HepG2 (cell line): ENCODE data around the gene WDR7. TPM values are rescaled to one million over a fixed set of nuclear protein-coding genes. Genes with fewer than 3 reads are reported as not detected.

Experiments used
- ATAC-seq: fragments of 200-7000 bp; cut with Tn5 transposase; 3 replicates; pipeline ENCODE4 v1.9.1; 2020; ENCODE audit warnings: mild to moderate bottlenecking, moderate library complexity
- BruUV-seq: library from RNA; stranded (reverse); fragments of 400-500 nt; replicated peaks from 2 replicates; lab custom pipeline; 2021; lab: Mats Ljungman, UMichigan
- CTCF ChIA-PET: fragments of 300-600 bp; formaldehyde crosslinking; extraction: SDS; loops from one replicate; lab custom pipeline; 2021; ENCODE audit warnings: low total read pairs, inconsistent platforms, low intra/inter-chr PET ratio; lab: Yijun Ruan, JAX
- POLR2A ChIA-PET: fragments of 350-600 bp; sonication (Branson Sonifier 250); formaldehyde crosslinking; loops from one replicate; lab custom pipeline; 2020; ENCODE audit warnings: antibody characterized with exemption, inconsistent platforms; lab: Yijun Ruan, JAX
- DNase-seq: peaks from one replicate; pipeline ENCODE4 v3.0.0-alpha.2; 2015; ENCODE audit warnings: low spot score
- FAIRE-seq: peaks from 3 replicates; lab custom pipeline; 2011; peaks lifted over from hg19 to GRCh38; lab: Jason Lieb, UNC
- H2AFZ ChIP-seq: one replicate; pipeline ENCODE4 v1.6.1; 2011; ENCODE audit warnings: low read length, inconsistent platforms
- H3K27ac ChIP-seq: fragments of 300-600 bp; 3 replicates; pipeline ENCODE4 v1.8.0; 2011; ENCODE audit warnings: mixed run types, mild to moderate bottlenecking, mixed read lengths, low read length, inconsistent platforms; ENCODE audit not compliant: insufficient read depth; ENCODE audit errors: extremely low read length
- H3K27me3 ChIP-seq, 2 experiments: fragments of 200-600 bp in 1 of 2; 2 replicates in 1 of 2; 3 replicates in 1 of 2; pipeline versions ENCODE4 v1.6.0 to v1.8.0; 2011; ENCODE audit warnings: low read length in 2 of 2, mild to moderate bottlenecking in 2 of 2, moderate library complexity in 2 of 2, inconsistent platforms in 1 of 2; ENCODE audit not compliant: insufficient read depth in 2 of 2, control insufficient read depth in 1 of 2
- H3K36me3 ChIP-seq, 2 experiments: fragments of 200-600 bp in 1 of 2; replicated peaks in 1 of 2; 2 replicates in 1 of 2; 3 replicates in 1 of 2; pipeline versions ENCODE4 v1.5.1 to v1.8.0; 2011; ENCODE audit warnings: low read length in 2 of 2, inconsistent platforms in 1 of 2; ENCODE audit not compliant: insufficient read depth in 2 of 2, control insufficient read depth in 1 of 2
- H3K4me1 ChIP-seq: 2 replicates; pipeline ENCODE4 v1.5.1; 2012; ENCODE audit warnings: low read length, inconsistent platforms; ENCODE audit not compliant: insufficient read depth
- H3K4me2 ChIP-seq: 2 replicates; pipeline ENCODE4 v1.6.0; 2011; ENCODE audit warnings: low read depth, low read length, inconsistent platforms
- H3K4me3 ChIP-seq, 3 experiments: fragments of 200-600 bp in 1 of 3; sonication (generic), shearing (Covaris generic) in 1 of 3; replicated peaks in 1 of 3; 2 replicates each; pipeline ENCODE4 v1.5.1; 2011 to 2016; ENCODE audit warnings: low read length in 3 of 3, inconsistent platforms in 2 of 3, low read depth in 2 of 3, mild to moderate bottlenecking in 2 of 3, control low read depth in 1 of 3, mixed read lengths in 1 of 3; ENCODE audit not compliant: insufficient read depth in 1 of 3
- H3K79me2 ChIP-seq: one replicate; pipeline ENCODE4 v1.6.1; 2011; ENCODE audit warnings: low read length, inconsistent platforms; ENCODE audit not compliant: insufficient read depth
- H3K9ac ChIP-seq: 2 replicates; pipeline ENCODE4 v1.6.0; 2011; ENCODE audit warnings: mild to moderate bottlenecking, low read depth, low read length, inconsistent platforms; ENCODE audit not compliant: insufficient read depth
- H3K9me3 ChIP-seq: 2 replicates; pipeline ENCODE4 v1.5.1; 2012; ENCODE audit warnings: mild to moderate bottlenecking, low read length
- H4K20me1 ChIP-seq: 2 replicates; pipeline ENCODE4 v1.6.0; 2011; ENCODE audit warnings: inconsistent platforms, mild to moderate bottlenecking, low read length, moderate library complexity; ENCODE audit not compliant: insufficient read depth
- HHEX ChIP-seq: IDR thresholded peaks from 2 replicates; pipeline ENCODE4 v1.6.1; 2016; ENCODE audit warnings: control low read depth
- KLF11 ChIP-seq: IDR thresholded peaks from 2 replicates; pipeline ENCODE4 v1.6.1; 2016; ENCODE audit warnings: missing compliant biosample characterization
- MAFG ChIP-seq: sonication (generic); formaldehyde crosslinking; IDR thresholded peaks from 2 replicates; pipeline ENCODE4 v1.5.1; 2020; ENCODE audit warnings: mild to moderate bottlenecking, missing genetic modification reagents
- MIER3 ChIP-seq: IDR thresholded peaks from 2 replicates; pipeline ENCODE4 v1.6.1; 2016; ENCODE audit warnings: missing compliant biosample characterization, borderline replicate concordance
- PHF8 ChIP-seq: sonication (generic); formaldehyde crosslinking; IDR thresholded peaks from 2 replicates; pipeline ENCODE4 v1.5.0; 2020; ENCODE audit warnings: missing genetic modification reagents
- RBFOX2 ChIP-seq: fragments of 200-400 bp; formaldehyde crosslinking; IDR thresholded peaks from 2 replicates; pipeline ENCODE4 v1.6.1; 2017; ENCODE audit warnings: low read depth, mild to moderate bottlenecking, low read length
- TAF15 ChIP-seq: fragments of 200-400 bp; formaldehyde crosslinking; IDR thresholded peaks from one replicate; pipeline ENCODE4 v1.6.1; 2018; ENCODE audit warnings: mild to moderate bottlenecking, low read depth, low read length; ENCODE audit not compliant: poor library complexity, severe bottlenecking
- TCF7L2 ChIP-seq: IDR thresholded peaks from 2 replicates; pipeline ENCODE4 v1.6.1; 2011; ENCODE audit warnings: mild to moderate bottlenecking, low read depth, low read length, moderate library complexity
- ZC3H13 ChIP-seq: sonication (generic); formaldehyde crosslinking; IDR thresholded peaks from 2 replicates; pipeline ENCODE4 v1.8.1; 2023; ENCODE audit warnings: mild to moderate bottlenecking, missing genetic modification reagents, moderate library complexity
- ZNF251 ChIP-seq: sonication (generic); formaldehyde crosslinking; IDR thresholded peaks from 2 replicates; pipeline ENCODE4 v1.9.0; 2021; ENCODE audit warnings: mild to moderate bottlenecking, missing genetic modification reagents
- ZNF264 ChIP-seq: sonication (generic); formaldehyde crosslinking; IDR thresholded peaks from 2 replicates; pipeline ENCODE4 v1.4.0; 2020; ENCODE audit warnings: missing genetic modification reagents
- ZNF331 ChIP-seq: sonication (generic); formaldehyde crosslinking; IDR thresholded peaks from 2 replicates; pipeline ENCODE4 v1.4.0; 2020; ENCODE audit warnings: missing genetic modification reagents
- ZNF703 ChIP-seq: sonication (generic); formaldehyde crosslinking; IDR thresholded peaks from 2 replicates; pipeline ENCODE4 v1.5.1; 2020; ENCODE audit warnings: missing genetic modification reagents, mild to moderate bottlenecking, moderate library complexity, borderline replicate concordance
- ZSCAN25 ChIP-seq: sonication (generic); formaldehyde crosslinking; IDR thresholded peaks from 2 replicates; pipeline ENCODE4 v1.8.0; 2022; ENCODE audit warnings: mild to moderate bottlenecking, missing genetic modification reagents
- WGBS: methylation state at CpG from one replicate; pipeline ENCODE4 v1.1.6; 2017; ENCODE audit warnings: low lambda C conversion rate; 5-methylcytosine and 5-hydroxymethylcytosine counted together
- in situ Hi-C: cut with HindIII; loops from 2 replicates; pipeline ENCODE4 v1.10.0; 2017; ENCODE audit warnings: low pct_unique_long_range_greater_than_20kb; ENCODE audit not compliant: extremely low pct_ligation_motif_present
- intact Hi-C: fragments of 100-400 bp; cut with micrococcal nuclease; formaldehyde crosslinking; loops from one replicate; pipeline ENCODE4 v1.10.0; 2022; ENCODE audit not compliant: unreplicated experiment
- polyA plus RNA-seq, 8 experiments: library from polyadenylated mRNA; depleted of rRNA in 3 of 8; stranded (reverse) in 7 of 8; unstranded in 1 of 8; fragments of >200 nt; fragmentation: Illumina TruSeq in 4 of 8; extraction: Trizol in 4 of 8; gene quantifications; 2 replicates each; pipeline versions ENCODE4 v1.2.1 to v1.2.3, GENCODE V29; 2011 to 2016; ENCODE audit warnings: low read depth in 4 of 8, missing spikeins in 1 of 8, mixed read lengths in 1 of 8; ENCODE audit not compliant: insufficient read depth in 1 of 8
- total RNA-seq, 5 experiments: library from RNA; depleted of rRNA; stranded (reverse); fragments of >200 nt; fragmentation: Illumina TruSeq; extraction: Trizol; gene quantifications; 2 replicates each; pipeline ENCODE4 v1.2.3, GENCODE V29; 2016; ENCODE audit warnings: low read depth in 1 of 5
- TF ChIP-seq, protein P1 (sequence below): IDR thresholded peaks from 2 replicates; pipeline ENCODE4 v1.6.1; 2016
- TF ChIP-seq, protein P2 (sequence below): sonication (generic); formaldehyde crosslinking; IDR thresholded peaks from 2 replicates; pipeline ENCODE4 v1.4.0; 2020; ENCODE audit warnings: low read depth, mild to moderate bottlenecking, missing genetic modification reagents
- TF ChIP-seq, protein P3 (sequence below): IDR thresholded peaks from 2 replicates; pipeline ENCODE4 v1.6.1; 2018; ENCODE audit warnings: missing genetic modification reagents

The WDR7 gene
- total and polyA plus RNA-seq, 2 of the 13 experiments (the other 11 are each of a cell fraction or from before 2014, with no cell fraction given): 2.0 to 7.8 TPM

DNA sequence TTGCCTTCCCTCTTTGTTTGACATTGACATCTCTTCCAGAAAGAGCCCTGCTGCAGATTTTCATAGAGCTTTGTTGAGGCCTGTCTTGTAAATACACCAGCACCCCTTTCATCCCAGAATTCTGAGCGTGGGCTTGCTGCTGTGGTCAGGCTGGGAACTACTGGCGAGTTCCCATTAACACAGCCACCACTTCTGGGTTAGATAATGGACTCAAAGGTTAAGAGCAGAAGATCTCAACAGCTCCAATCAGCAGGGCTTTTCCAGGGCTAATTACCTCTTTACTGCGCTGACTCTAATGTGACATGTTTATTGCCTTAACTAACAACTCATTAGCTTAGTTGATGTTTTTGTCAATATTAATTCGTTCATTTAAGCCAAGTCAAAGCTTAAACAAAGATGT, 259.8 kb downstream of the WDR7 start:
- Histone ChIP-seq H3K27ac (no peak overlapping the region), H3K4me1 (0 out of 2 replicates have a peak, but pooled peaks cover 5% of the 10 kb centered on the region), H3K27me3 (no peaks in the 10 kb centered on the region), H3K36me3 (no peaks in the 10 kb centered on the region), H2AFZ (no peak overlapping the region), H3K9me3 (no peaks in the 10 kb centered on the region), H3K9ac (no peak overlapping the region)
- FAIRE-seq (no peak), DNase-seq (no peak)
- ChIA-PET POLR2A (no interaction called here), CTCF (no interaction called here)
- WGBS: 58% methylated on average over 4 of the region's 4 CpGs
- in situ Hi-C loops: no loop called here
- TF ChIP-seq RBFOX2 (no peak), ZSCAN25 (no peak), ZNF251 (no peak), ZNF703 (no peak), TCF7L2 (no peak), MAFG (CRISPR knock-in tag) (no peak)
- TF ChIP-seq, protein P1, sequence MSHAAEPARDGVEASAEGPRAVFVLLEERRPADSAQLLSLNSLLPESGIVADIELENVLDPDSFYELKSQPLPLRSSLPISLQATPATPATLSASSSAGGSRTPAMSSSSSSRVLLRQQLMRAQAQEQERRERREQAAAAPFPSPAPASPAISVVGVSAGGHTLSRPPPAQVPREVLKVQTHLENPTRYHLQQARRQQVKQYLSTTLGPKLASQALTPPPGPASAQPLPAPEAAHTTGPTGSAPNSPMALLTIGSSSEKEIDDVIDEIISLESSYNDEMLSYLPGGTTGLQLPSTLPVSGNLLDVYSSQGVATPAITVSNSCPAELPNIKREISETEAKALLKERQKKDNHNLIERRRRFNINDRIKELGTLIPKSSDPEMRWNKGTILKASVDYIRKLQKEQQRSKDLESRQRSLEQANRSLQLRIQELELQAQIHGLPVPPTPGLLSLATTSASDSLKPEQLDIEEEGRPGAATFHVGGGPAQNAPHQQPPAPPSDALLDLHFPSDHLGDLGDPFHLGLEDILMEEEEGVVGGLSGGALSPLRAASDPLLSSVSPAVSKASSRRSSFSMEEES (CRISPR knock-in tag): no peak
- TF ChIP-seq, all 625 proteins: peak for 0
- Histone ChIP-seq H3K79me2 (no peaks in the 10 kb centered on the region), H3K4me2 (no peak overlapping the region), H4K20me1 (no peaks in the 10 kb centered on the region), H3K4me3 (no peak overlapping the region)
- no TSS peak for BruUV-seq
- ATAC-seq: peak; percentile 39; the same call in 1 of the 3 replicates
- intact Hi-C loops: no loop called here

DNA sequence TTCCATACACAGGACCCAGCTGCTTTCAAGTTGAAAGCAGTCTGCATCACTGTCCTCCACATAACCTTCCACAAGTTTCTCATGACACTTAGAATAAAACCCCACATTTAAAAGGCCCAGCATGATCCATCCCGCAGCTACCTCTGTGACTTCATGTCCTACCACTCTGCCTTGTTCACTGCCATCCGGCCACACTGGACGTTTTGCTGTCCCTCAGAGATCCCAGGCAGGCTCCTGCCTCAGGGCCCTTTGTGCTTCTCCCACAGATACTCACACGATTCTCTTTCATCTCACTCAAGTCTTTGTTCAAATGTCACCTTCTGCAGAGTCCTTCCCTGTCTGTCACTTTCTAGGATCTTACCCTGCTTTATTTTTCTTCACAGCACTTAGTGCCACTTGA, 262.8 kb downstream of the WDR7 start:
- no peak overlapping the region for H3K4me2 ChIP-seq
- no peaks in the 10 kb centered on the region for H3K27me3 ChIP-seq
- no peak for ATAC-seq
- 0 out of 2 replicates have a peak, but pooled peaks cover 5% of the 10 kb centered on the region for H3K4me1 ChIP-seq
- H3K79me2 ChIP-seq: no peaks in the 10 kb centered on the region
- intact Hi-C loops: no loop called here
- no peaks in the 10 kb centered on the region for H4K20me1 ChIP-seq
- no peak for FAIRE-seq
- H2AFZ ChIP-seq: no peak overlapping the region
- POLR2A ChIA-PET: no interaction called here
- no peak overlapping the region for H3K9ac ChIP-seq
- WGBS: 71% methylated on average over 4 of the region's 4 CpGs
- DNase-seq: no peak
- no peak overlapping the region for H3K4me3 ChIP-seq
- H3K9me3 ChIP-seq: no peaks in the 10 kb centered on the region
- no peak overlapping the region for H3K27ac ChIP-seq
- CTCF ChIA-PET: no interaction called here
- H3K36me3 ChIP-seq: no peaks in the 10 kb centered on the region
- in situ Hi-C loops: no loop called here
- BruUV-seq: no TSS peak
- TF ChIP-seq ZNF331 (CRISPR knock-in tag) (no peak), MIER3 (CRISPR knock-in tag) (no peak), ZNF264 (CRISPR knock-in tag) (no peak), HHEX (no peak), ZC3H13 (CRISPR knock-in tag) (no peak), PHF8 (no peak), TAF15 (no peak), KLF11 (no peak)
- TF ChIP-seq, protein P2, sequence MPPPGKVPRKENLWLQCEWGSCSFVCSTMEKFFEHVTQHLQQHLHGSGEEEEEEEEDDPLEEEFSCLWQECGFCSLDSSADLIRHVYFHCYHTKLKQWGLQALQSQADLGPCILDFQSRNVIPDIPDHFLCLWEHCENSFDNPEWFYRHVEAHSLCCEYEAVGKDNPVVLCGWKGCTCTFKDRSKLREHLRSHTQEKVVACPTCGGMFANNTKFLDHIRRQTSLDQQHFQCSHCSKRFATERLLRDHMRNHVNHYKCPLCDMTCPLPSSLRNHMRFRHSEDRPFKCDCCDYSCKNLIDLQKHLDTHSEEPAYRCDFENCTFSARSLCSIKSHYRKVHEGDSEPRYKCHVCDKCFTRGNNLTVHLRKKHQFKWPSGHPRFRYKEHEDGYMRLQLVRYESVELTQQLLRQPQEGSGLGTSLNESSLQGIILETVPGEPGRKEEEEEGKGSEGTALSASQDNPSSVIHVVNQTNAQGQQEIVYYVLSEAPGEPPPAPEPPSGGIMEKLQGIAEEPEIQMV (CRISPR knock-in tag): no peak
- TF ChIP-seq, protein P3, sequence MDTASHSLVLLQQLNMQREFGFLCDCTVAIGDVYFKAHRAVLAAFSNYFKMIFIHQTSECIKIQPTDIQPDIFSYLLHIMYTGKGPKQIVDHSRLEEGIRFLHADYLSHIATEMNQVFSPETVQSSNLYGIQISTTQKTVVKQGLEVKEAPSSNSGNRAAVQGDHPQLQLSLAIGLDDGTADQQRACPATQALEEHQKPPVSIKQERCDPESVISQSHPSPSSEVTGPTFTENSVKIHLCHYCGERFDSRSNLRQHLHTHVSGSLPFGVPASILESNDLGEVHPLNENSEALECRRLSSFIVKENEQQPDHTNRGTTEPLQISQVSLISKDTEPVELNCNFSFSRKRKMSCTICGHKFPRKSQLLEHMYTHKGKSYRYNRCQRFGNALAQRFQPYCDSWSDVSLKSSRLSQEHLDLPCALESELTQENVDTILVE (CRISPR knock-in tag): no peak
